SK-MEL-5 (cell line): ENCODE results near the gene ADAMTS13. TPM values are rescaled to one million over a fixed set of nuclear protein-coding genes. Genes with fewer than 3 reads are reported as not detected.

Source experiments
- DNase-seq: peaks from one replicate; pipeline ENCODE4 v3.0.0-alpha.2; 2016; ENCODE audit warnings: low read depth, low spot score
- in situ Hi-C: cut with HindIII; loops from 2 replicates; pipeline ENCODE4 v1.10.0; 2016; ENCODE audit warnings: low sequenced_read_pairs, high pct_unique_total_duplicates, low pct_unique_long_range_greater_than_20kb
- total RNA-seq: library from RNA; depleted of rRNA; stranded (reverse); fragments of >200 nt; shearing (Covaris generic); gene quantifications from 2 replicates; pipeline ENCODE4 v1.2.3, GENCODE V29; 2014

The ADAMTS13 gene
- total RNA-seq, 1 experiment from 2014 or later: 1.7 TPM

DNA sequence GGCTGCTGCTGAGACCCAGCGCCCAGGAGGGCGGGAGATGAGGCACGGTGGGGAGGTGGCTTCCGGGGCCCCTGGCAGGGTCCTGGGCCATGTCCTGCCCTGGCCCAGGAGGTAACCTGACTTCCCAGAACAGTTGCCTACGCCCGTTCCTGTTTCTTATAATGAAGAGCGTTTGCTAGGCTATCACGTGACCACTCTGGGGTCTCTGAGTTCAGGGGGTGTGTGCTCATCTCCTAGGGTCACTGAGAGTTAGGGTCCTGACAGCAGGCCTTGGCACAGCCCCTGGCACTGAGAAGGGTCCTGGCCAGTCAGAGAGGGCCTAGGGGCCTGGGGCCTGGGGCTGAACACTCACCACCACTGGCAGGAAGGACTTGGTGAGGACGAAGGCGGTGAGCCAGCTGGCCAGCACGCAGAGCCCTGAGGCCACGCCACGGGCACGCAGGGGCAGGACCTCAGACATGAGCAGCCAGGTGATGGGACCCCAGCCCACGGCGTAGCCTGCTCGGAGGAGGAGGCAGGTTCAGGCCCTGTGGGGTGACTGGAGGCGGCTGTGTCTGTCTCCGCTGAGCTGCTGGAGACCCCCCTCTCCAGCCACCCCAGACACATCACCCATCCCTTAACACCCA lies 50.7 kb downstream of the ADAMTS13 start:
- no peak for DNase-seq
- in situ Hi-C loops: no loop called here

DNA sequence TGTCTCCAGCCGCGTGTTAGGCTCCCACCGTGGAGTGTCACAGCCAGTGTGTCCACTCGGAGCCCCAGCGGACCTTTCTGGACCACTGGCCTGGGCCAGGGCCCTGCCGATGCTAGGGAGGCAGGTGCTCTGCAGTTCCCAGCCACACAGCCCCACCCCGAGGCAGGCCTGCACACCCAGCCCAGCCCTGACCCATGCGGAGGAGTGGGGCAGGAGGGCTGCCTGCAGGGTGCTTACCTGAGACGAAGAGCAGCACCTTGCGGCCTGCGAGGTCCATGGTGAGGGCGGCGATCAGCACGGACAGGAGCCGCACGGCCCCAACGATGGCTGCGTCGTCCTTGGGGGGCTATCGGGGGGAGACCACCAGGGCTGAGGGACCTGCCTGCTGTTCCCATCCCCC lies 51.6 kb downstream of the ADAMTS13 start:
- DNase-seq: no peak
- in situ Hi-C loops: no loop called here

DNA sequence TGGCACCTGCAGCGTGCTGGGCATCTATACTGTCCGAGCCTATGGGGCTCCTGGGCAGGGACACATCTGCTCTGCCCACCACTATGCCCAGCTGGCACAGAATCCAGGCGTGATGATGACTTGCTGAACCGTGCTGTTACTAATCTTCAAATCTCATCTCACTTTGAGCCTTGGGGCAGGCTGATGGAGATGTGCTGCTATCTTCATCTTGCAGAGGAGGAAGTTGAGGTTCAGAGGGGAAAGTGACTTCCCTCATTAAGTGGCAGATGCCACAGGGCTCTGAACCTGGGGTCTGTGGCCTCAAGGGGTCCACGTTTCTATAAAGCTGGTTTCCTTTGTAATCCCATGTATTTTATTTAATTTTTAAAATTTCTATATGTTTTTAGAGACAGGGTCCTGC lies 52.0 kb downstream of the ADAMTS13 start:
- in situ Hi-C loops: no loop called here
- DNase-seq: no peak

DNA sequence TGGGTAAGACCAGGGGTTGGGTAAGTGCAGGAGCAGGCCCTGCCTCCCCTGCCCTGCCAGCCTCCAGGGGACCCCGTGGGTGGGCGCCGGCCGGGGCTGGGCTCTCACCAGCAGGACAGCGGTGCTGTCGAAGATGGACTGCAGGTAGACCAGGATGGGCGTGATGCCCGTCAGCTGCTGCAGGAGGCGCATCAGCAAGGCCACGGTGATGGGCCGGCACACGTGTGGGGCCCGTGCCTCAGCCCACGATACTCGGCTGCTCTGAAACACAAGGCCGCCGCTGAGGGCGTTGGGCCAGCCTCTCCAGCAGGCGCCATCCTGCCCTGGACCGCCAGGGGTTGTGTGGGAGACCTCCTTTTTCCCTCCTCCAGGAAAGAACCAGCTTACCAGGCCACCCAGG lies 52.7 kb downstream of the ADAMTS13 start:
- in situ Hi-C loops: no loop called here
- DNase-seq: no peak

DNA sequence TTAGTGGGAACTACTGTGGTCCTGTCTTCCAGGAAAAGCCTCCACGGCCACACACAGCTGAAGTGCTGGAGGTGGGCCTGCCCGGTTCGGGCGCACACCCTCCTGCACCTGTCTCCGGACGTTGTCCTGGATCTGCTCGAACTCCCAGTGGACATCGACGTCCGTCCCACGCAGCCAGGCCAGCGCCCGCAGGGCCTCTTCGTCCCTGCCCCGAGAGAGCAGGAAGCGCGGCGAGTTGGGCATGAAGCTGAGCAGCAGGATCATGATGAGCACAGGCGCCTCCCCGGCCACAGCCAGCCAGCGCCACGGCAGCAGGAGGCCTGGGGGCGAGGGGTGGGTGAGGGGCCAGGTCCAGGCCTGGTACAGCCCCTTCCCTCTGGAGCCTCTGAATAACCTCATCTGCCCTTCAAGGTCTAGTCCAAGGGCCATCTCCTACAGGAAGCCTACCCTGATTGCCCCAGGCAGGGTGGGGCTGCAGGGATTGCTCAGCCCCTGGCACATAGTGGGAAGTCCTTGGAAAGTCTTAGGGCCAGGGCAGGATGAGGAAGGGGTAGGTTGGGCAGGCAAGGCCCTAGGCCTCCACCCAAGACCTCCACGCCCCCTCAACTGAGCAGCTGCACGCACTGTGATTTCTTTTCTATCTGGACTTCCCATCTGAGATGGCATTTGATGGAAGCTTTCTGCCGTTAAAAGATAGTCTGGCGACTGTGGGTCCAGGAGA lies 53.3 kb downstream of the ADAMTS13 start:
- in situ Hi-C loops: no loop called here
- DNase-seq: no peak

DNA sequence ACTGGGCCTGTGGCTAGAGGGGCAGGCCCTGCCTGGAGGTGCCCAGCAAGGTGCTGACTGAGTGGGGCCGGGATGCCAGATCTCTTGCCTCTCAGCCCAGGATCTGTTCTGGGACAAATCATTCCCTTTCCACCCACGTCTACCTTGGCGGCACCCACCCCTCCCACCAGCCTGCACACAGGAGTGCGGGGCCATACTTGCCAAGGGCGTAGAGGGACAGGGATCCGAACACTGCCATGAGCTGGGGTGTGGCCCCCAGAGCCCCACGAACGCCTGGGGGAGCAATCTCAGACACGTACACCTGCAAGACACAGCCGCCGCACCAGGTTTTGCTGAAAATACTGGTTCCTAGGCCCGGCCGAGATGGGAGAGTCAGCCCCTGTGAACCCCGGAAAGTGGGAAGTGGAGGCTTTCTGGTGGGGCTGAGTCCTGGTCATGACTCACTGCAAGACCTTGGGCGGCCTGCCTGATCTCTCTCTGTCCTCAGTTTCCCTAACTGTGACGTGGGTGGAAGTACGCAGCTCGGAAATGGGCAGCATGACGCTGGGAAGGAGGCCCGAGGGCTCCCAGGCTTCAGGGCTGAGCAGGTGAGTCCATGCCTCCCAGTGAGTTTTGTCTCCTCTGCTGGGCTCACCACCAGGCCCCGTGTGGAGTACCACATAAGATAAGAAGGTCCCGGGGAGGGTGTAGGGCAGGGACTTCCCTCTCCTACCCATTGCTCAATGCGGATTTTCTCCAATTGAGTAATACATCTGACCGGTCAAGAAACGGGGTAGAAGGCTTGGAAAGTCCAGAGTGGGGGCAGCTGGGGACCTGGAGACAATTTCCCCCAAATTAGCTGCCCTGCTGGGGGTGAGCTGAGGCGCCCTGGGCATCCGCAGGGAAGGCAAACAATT lies 54.1 kb downstream of the ADAMTS13 start:
- in situ Hi-C loops: no loop called here
- DNase-seq: no peak

DNA sequence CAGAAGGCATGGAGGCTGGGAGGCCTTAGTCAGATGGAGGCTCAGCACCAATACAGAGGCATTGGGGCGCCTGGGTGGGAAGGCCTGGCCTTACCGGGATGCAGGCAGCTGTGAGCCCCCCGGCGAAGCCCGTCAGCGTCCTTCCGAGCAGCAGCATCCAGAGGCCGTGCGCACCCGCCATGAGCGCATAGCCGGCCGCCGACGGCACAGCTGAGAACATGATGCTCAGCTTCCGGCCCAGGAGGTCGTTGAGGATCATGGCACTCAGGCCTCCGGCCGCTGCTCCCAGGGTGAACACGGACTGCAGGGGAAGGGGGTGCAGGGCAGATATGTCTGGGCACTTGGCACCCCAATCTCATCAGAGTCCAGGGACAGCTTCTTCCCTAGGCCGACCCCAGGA lies 54.8 kb downstream of the ADAMTS13 start:
- no peak for DNase-seq
- in situ Hi-C loops: no loop called here

DNA sequence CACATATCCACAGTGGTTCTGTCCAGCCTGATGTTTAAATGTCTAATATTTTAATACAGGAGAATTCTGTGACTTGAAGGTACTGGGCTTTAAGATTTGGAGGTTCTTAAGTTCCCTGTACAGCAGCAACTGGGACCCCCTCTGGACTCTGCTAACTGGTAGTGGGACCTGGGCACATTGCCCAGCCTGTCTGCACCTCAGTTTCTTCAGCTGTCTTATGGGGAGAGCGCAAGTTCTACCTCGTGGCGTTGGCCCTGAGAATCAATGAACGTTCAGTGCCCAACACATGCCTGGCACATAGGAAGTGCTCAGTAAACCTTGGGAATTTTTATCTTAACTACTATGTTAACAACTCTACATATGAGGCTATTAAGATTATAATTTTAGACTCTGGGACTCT lies 55.3 kb downstream of the ADAMTS13 start:
- in situ Hi-C loops: no loop called here

DNA sequence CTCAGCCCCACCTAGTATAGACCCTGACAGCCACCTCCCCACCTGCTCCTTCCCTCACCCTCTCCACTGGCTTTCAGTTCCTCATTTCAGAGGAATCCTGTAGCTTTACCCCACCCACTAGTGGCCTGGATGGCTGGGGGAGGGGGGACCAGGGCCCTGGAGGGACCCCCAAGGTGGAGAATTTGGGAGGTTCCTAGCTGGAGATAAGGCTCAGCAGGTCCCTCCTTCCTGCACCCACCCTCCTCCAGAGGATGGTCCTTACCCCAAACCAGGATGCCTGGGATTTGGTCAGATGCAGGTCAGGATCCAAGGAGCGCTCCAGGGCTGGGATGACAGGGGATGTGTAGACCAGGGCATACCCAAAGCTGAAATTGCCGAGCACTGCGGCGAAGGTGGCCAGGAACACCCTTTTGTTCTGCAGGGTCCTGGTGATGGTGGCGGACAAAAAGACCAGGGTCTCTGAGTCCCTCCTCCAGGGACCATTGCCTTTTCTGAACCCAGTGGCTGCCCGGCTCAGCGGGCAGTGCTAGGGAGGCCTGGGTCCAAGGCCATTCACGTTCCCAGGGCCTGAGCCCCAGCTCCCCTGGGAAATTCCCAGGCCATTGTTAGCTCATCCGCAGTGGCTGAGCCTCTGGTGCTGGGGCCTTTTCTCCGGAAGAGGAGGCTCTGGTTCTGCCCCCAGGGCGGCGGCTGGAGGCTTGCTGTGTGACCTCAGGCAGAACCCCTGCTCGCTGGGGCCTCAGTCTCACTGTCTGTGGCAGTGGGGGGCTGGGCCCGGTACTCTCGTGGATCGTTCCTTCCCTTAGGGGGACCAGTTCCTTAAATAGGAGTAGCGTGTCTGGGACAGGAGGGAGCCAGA lies 56.1 kb downstream of the ADAMTS13 start:
- in situ Hi-C loops: no loop called here
- DNase-seq: no peak

More for the DNA sequence above, 55.3 kb downstream of the ADAMTS13 start:
- no peak for DNase-seq

DNA sequence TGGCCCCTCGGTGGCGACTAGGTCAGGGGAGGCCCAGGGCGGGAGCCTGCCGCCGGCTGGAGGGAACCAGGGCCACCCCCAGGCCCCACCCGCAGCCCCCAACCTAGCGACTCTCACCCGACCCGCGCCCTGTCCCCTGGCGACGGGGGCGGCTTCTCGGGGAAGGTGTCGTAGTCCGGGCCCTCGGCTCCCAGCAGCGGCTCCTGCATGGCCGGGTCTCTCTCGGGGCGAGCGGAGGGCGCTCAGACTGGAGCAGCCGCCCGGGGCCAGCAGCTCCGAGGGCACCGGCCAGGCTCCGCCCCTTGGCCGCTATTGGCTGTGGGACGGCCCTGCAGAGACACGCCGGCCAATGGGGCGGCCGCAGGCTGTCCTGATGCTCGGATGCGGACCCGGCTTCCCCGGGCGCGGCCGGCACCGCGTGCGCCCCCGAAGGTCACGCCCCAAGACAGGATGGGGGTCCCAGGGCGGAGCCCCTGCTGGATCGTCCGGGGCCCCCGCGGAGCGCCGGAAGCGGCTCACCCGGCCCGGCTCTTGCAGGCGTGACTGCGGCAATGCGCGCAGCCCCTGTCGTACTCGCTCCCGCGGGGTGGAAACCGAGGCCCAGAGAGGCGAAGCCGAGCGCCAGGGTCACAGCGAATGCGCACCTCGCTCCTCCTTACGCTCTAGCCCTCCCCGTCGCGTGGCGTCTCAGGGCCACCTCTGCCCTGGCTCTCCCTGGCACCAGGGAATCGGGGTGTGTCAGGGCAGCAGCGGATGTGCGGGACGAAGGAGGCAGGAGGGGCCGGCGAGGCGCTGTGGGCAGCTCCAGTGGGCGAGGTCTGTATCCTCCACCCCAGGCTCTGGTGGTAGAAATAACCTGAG lies 56.9 kb downstream of the ADAMTS13 start, which contains the start of gene SLC2A6:
SLC2A6 (minus strand) TSS at position 249 of the 861 bp plus-strand sequence; CDS start at position 209, 40 bp downstream.
- in situ Hi-C loops: no loop called here
- peak; percentile 73 for DNase-seq

DNA sequence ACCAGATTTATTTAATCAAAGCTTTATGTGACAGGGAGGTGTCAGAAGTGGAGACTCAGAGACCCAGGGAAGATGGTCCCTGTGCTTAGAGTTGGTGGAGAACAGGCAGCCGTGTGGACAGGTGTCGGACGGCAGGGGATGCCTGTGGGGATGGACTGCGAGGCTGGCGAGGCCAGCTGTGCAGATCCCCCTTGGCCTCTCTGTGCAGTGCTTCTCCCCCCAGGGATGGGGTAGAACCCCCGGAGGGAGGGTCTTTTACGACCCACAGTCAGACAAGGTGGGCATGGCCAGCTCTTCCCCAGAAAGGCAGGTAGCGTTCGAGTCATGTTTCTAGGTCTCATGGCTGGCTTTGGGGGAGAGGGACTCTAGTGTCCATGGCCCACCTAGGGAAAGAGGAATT lies 61.4 kb downstream of the ADAMTS13 start:
- DNase-seq: no peak
- in situ Hi-C loops: loop anchor here (10.0 kb wide), 1 partner anchor 109 kb away; the partner anchor contains the start of genes STKLD1 and SURF4

DNA sequence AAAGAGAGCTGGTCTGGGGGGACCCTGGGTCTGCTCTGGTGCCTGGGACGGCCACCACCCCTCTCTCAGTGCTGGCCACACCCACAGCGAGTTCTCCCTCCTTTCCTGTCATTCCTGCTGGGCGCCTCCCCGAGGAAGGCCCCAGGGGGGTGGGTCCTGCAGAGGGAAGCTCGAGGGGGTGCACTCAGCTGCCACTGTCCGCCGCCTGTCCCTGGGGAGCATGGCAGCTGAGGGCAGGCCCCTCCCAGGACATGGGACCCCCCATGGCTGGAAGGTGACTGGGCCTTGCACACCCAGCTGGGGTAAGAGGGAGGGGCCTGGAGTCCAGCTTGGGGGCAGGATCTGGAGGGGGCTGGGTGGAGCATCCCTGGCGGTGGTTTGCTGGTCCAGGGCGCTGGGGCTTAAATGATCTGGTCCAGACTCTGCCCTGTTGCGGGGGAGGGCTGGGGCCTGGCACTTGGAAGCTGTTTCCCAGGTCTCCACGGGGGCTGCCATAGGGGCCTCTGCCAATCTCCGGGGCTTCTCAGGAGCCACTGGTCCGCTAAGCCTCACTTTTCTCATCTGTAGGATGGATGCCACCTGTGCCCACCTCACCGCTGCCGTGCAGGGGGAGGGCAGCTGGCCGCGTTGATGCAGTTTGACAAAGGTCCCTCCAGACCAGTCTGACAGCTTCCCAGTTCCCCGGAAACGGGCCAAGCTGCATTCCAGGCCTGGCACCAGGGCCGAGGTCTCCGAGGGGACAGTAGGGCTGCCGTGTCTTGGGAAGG lies 62.7 kb downstream of the ADAMTS13 start:
- in situ Hi-C loops: loop anchor here (10.0 kb wide), 1 partner anchor 110 kb away; the partner anchor contains the start of genes STKLD1 and SURF4
- no peak for DNase-seq

DNA sequence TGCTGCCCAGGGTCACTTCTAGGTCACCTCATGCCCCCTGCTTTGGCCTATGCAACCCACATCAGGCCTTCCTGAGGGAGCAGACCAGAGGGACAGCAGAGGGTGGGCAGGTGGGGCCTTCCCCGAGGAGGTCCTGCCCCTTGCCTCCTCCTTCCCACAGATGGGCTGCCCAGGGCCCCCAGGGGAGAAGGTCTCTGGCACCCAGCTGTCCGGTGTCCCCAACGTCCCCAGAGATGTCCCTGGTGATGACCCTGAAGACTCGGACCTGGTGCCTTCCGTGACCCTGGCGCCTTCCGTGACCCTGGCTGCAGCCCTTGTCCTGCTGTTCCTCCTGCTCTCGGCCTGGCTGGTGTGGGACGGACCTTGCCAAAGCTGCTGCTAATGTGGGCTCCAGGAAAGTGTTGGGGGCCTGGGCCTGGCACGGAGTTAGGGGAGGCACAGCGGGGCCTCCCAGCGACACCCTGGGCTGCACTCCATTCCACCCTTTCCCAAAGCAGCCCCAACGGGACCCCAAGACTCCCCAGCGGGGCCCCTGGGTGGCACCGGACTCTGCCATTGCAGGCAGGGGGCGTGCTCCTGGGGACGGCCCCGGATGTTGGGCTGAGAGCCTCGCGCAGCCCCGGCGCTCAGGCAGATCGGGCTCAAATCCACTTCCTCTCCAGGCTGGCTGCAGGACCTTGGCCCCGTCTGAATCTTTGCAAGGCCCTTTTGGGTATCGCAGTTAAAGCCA lies 63.5 kb downstream of the ADAMTS13 start:
- in situ Hi-C loops: loop anchor here (10.0 kb wide), 1 partner anchor 111 kb away; the partner anchor contains the start of genes STKLD1 and SURF4

DNA sequence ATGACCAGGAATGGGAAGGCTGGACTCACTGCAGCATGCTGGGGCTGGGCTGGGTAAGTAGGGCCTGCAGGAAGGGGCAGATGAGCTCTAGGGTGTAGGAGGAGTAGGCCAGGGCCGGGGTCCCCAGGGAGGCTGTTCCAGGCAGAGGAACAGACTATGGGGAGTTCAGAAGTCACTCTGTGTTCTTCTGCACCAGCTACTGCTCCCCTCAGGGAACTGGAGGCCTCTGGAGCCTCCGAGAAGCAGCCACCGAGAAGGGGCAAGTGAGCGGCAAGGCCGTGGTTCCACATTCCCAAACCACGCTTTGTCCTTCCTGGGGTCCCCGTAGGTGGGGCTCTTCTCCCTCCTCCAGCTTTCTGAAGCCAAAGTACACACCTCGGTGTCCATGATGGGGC lies 65.2 kb downstream of the ADAMTS13 start:
- in situ Hi-C loops: loop anchor here (10.0 kb wide), 1 partner anchor 113 kb away; the partner anchor contains the start of genes STKLD1 and SURF4
- no peak for DNase-seq

More for the DNA sequence above, 63.5 kb downstream of the ADAMTS13 start:
- peak; percentile 16 for DNase-seq

DNA sequence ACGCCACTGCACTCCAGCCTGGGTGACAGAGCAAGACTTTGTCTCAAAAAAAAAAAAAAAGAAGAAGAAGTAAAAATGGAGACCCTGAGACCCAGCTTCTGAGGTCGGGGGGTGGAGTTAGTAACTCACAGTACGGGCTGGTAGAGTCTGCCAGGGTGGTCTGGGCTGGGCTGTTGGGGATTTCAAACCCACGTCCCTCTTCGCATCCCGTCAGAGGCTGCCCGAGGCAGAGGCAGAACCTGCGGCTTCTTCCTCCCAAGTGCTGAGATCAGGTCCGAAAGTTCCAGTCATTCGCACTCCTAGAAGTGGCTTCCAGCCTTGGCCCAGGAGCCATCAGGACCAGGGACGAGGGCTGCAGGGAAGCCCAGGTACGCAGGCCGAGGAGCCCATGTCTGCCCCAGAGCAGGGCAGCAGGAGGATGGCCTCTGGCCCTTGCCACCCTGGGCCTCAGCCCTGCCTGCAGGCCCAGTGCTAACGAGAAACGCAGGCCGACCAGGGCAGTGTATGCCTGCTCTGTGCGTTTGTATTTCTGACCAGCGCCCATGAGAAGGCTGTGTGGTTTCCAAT lies 66.6 kb downstream of the ADAMTS13 start:
- DNase-seq: no peak
- in situ Hi-C loops: loop anchor here (10.0 kb wide), 1 partner anchor 114 kb away; the partner anchor contains the start of genes STKLD1 and SURF4
